HepG2 (cell line): Measurements from ENCODE around the gene HYOU1. TPM values are rescaled to one million over a fixed set of nuclear protein-coding genes. Genes with fewer than 3 reads are reported as not detected.
A peak's percentile ranks its signal among the peaks of the same experiment; 100 is the strongest.

Experiments
- BRD4 ChIP-seq: sonication (generic); formaldehyde crosslinking; IDR thresholded peaks from 2 replicates; pipeline ENCODE4 v1.4.0; 2020; ENCODE audit warnings: missing genetic modification reagents
- HNRNPL ChIP-seq: fragments of 200-400 bp; formaldehyde crosslinking; IDR thresholded peaks from 2 replicates; pipeline ENCODE4 v1.6.1; 2017; ENCODE audit warnings: mild to moderate bottlenecking, low read depth, low read length
- PRDM10 ChIP-seq: sonication (generic); formaldehyde crosslinking; IDR thresholded peaks from 2 replicates; pipeline ENCODE4 v1.4.0; 2020; ENCODE audit warnings: low read depth, missing genetic modification reagents
- RARG ChIP-seq: sonication (generic); formaldehyde crosslinking; IDR thresholded peaks from 2 replicates; pipeline ENCODE4 v1.4.0; 2020; ENCODE audit warnings: low read depth, mild to moderate bottlenecking, missing genetic modification reagents
- REST ChIP-seq, 2 experiments: IDR thresholded peaks; 2 replicates each; pipeline ENCODE4 v1.6.1; 2011 to 2012; ENCODE audit warnings: low read length in 2 of 2, borderline replicate concordance in 1 of 2, low read depth in 1 of 2, mild to moderate bottlenecking in 1 of 2, moderate library complexity in 1 of 2
- ZBTB38 ChIP-seq: sonication (generic); formaldehyde crosslinking; IDR thresholded peaks from 2 replicates; pipeline ENCODE4 v1.5.1; 2020; ENCODE audit warnings: mild to moderate bottlenecking, missing genetic modification reagents
- ZBTB7A ChIP-seq: sonication (generic); formaldehyde crosslinking; IDR thresholded peaks from 2 replicates; pipeline ENCODE4 v1.8.0; 2022; ENCODE audit warnings: mild to moderate bottlenecking, missing genetic modification reagents
- ZNF263 ChIP-seq: sonication (generic); formaldehyde crosslinking; IDR thresholded peaks from 2 replicates; pipeline ENCODE4 v1.4.0; 2020; ENCODE audit warnings: missing genetic modification reagents
- ZNF318 ChIP-seq: sonication (generic); formaldehyde crosslinking; IDR thresholded peaks from 2 replicates; pipeline ENCODE4 v1.4.0; 2020; ENCODE audit warnings: mild to moderate bottlenecking, missing genetic modification reagents
- ZNF749 ChIP-seq: sonication (generic); formaldehyde crosslinking; IDR thresholded peaks from 2 replicates; pipeline ENCODE4 v1.8.0; 2022; ENCODE audit warnings: mild to moderate bottlenecking, missing genetic modification reagents, moderate library complexity, borderline replicate concordance
- polyA plus RNA-seq, 8 experiments: library from polyadenylated mRNA; depleted of rRNA in 3 of 8; stranded (reverse) in 7 of 8; unstranded in 1 of 8; fragments of >200 nt; fragmentation: Illumina TruSeq in 4 of 8; extraction: Trizol in 4 of 8; gene quantifications; 2 replicates each; pipeline versions ENCODE4 v1.2.1 to v1.2.3, GENCODE V29; 2011 to 2016; ENCODE audit warnings: low read depth in 4 of 8, missing spikeins in 1 of 8, mixed read lengths in 1 of 8; ENCODE audit not compliant: insufficient read depth in 1 of 8
- total RNA-seq, 5 experiments: library from RNA; depleted of rRNA; stranded (reverse); fragments of >200 nt; fragmentation: Illumina TruSeq; extraction: Trizol; gene quantifications; 2 replicates each; pipeline ENCODE4 v1.2.3, GENCODE V29; 2016; ENCODE audit warnings: low read depth in 1 of 5

Gene HYOU1
- total and polyA plus RNA-seq, 2 of the 13 experiments (the other 11 are each of a cell fraction or from before 2014, with no cell fraction given), result 127 to 155 TPM

- TF ChIP-seq REST (IDR thresholded peaks at IDR 0.05; ENCODE audit: borderline replicate concordance in 1 of 2, low read depth in 1 of 2, low read length in 2 of 2) (no peak), PRDM10 (peak; percentile 61), RARG (no peak), HNRNPL (peak; percentile 11; the same call in 1 of the 2 replicates), BRD4 (no peak), ZNF749 (peak; percentile 92), ZNF263 (CRISPR knock-in tag) (peak; percentile 26; the same call in 1 of the 2 replicates), ZBTB7A (CRISPR knock-in tag) (peak; percentile 73), ZNF318 (CRISPR knock-in tag) (no peak), ZBTB38 (CRISPR knock-in tag) (peak; percentile 87)
Measured at GRCh38 chr11:119030329-119031047, 26.5 kb downstream of the HYOU1 start, which contains the start of gene SLC37A4 (continued).
